Endothelial cell of umbilical vein (primary cell): ENCODE measurements around the gene MLIP. TPM values are rescaled to one million over a fixed set of nuclear protein-coding genes. Genes with fewer than 3 reads are reported as not detected.

Source experiments
- BruUV-seq: library from RNA; stranded (reverse); fragments of 400-500 nt; replicated peaks from 2 replicates; lab custom pipeline; 2021; lab: Mats Ljungman, UMichigan
- CTCF ChIA-PET: fragments of 300-600, 350-600 bp; sonication (Branson Sonifier 250); formaldehyde crosslinking; loops from one replicate; lab custom pipeline; 2021; ENCODE audit warnings: antibody characterized with exemption, inconsistent platforms; lab: Charles Lee
- POLR2A ChIA-PET: fragments of 300-600, 350-600 bp; sonication (Branson Sonifier 250); formaldehyde crosslinking; loops from one replicate; lab custom pipeline; 2021; ENCODE audit warnings: antibody characterized with exemption, inconsistent platforms; lab: Charles Lee
- DNase-seq: peaks from one replicate; pipeline ENCODE4 v3.0.0-alpha.2; 2011; ENCODE audit warnings: low read depth, low spot score
- FAIRE-seq: peaks from 2 replicates; lab custom pipeline; 2011; peaks lifted over from hg19 to GRCh38; lab: Jason Lieb, UNC
- H2AFZ ChIP-seq: 2 replicates; pipeline ENCODE4 v1.6.0; 2012; ENCODE audit warnings: low read depth, low read length, control low read depth, inconsistent platforms
- H3K27ac ChIP-seq: 2 replicates; pipeline ENCODE4 v1.5.1; 2011; ENCODE audit warnings: low read depth, mild to moderate bottlenecking, control low read depth, low read length, moderate library complexity; ENCODE audit not compliant: insufficient read depth
- H3K27me3 ChIP-seq, 2 experiments: 2 replicates each; pipeline versions ENCODE4 v1.6.0 to v1.6.1; 2011; ENCODE audit warnings: low read length in 2 of 2, mixed read lengths in 1 of 2; ENCODE audit not compliant: control insufficient read depth in 2 of 2, insufficient read depth in 2 of 2
- H3K36me3 ChIP-seq, 2 experiments: 2 replicates in 1 of 2; 3 replicates in 1 of 2; pipeline ENCODE4 v1.5.1; 2011; ENCODE audit warnings: low read length in 2 of 2, mild to moderate bottlenecking in 1 of 2, moderate library complexity in 1 of 2; ENCODE audit not compliant: control insufficient read depth in 2 of 2, insufficient read depth in 2 of 2; ENCODE audit errors: extremely low read depth in 1 of 2
- H3K4me1 ChIP-seq: 3 replicates; pipeline ENCODE4 v1.5.1; 2011; ENCODE audit warnings: mild to moderate bottlenecking, low read length; ENCODE audit not compliant: control insufficient read depth, insufficient read depth; ENCODE audit errors: extremely low read depth
- H3K4me2 ChIP-seq: 2 replicates; pipeline ENCODE4 v1.6.1; 2011; ENCODE audit warnings: low read length, control low read depth, mixed read lengths; ENCODE audit not compliant: insufficient read depth
- H3K4me3 ChIP-seq, 3 experiments: fragments of 200-600 bp in 1 of 3; sonication (generic), shearing (Covaris generic) in 1 of 3; replicated peaks in 1 of 3; 2 replicates each; pipeline ENCODE4 v1.5.1; 2011 to 2016; ENCODE audit warnings: control low read depth in 3 of 3, low read length in 3 of 3, mild to moderate bottlenecking in 2 of 3, inconsistent platforms in 1 of 3, low read depth in 1 of 3, moderate library complexity in 1 of 3; ENCODE audit not compliant: insufficient read depth in 1 of 3
- H3K79me2 ChIP-seq: 2 replicates; pipeline ENCODE4 v1.6.0; 2012; ENCODE audit warnings: low read length, inconsistent platforms; ENCODE audit not compliant: control insufficient read depth, insufficient read depth
- H3K9ac ChIP-seq: replicated peaks from 2 replicates; pipeline ENCODE3; 2011; ENCODE audit warnings: low read length, control low read depth; ENCODE audit not compliant: insufficient read depth; ENCODE audit errors: extremely low read depth
- H3K9me1 ChIP-seq: replicated peaks from 3 replicates; pipeline ENCODE4 v1.6.0; 2011; ENCODE audit warnings: mild to moderate bottlenecking, low read length; ENCODE audit not compliant: control insufficient read depth, insufficient read depth; ENCODE audit errors: extremely low read depth
- H3K9me3 ChIP-seq: replicated peaks from 2 replicates; pipeline ENCODE4 v1.5.1; 2012; ENCODE audit warnings: low read length, inconsistent platforms; ENCODE audit not compliant: control insufficient read depth, insufficient read depth
- H4K20me1 ChIP-seq: replicated peaks from 2 replicates; pipeline ENCODE3; 2011; ENCODE audit warnings: mild to moderate bottlenecking, low read length; ENCODE audit not compliant: control insufficient read depth, insufficient read depth; ENCODE audit errors: extremely low read depth
- EZH2 ChIP-seq: IDR thresholded peaks from 2 replicates; pipeline ENCODE4 v1.6.1; 2012; ENCODE audit warnings: borderline replicate concordance, low read depth, mild to moderate bottlenecking, moderate library complexity, low read length, inconsistent platforms; ENCODE audit not compliant: severe bottlenecking
- FOS ChIP-seq: IDR thresholded peaks from 2 replicates; pipeline ENCODE4 v1.6.1; 2011; ENCODE audit warnings: mild to moderate bottlenecking, low read length, moderate library complexity, borderline replicate concordance; ENCODE audit not compliant: insufficient read depth
- GATA2 ChIP-seq: IDR thresholded peaks from 2 replicates; pipeline ENCODE4 v1.7.0; 2011; ENCODE audit warnings: low read depth, mild to moderate bottlenecking, moderate library complexity, mixed read lengths, low read length; ENCODE audit not compliant: insufficient read length, insufficient read depth
- JUN ChIP-seq: IDR thresholded peaks from 2 replicates; pipeline ENCODE4 v1.6.1; 2011; ENCODE audit warnings: borderline replicate concordance, low read depth; ENCODE audit not compliant: insufficient read length, insufficient read depth
- MAX ChIP-seq: IDR thresholded peaks from 2 replicates; pipeline ENCODE4 v1.6.1; 2011; ENCODE audit not compliant: insufficient read depth, insufficient read length
- MYC ChIP-seq: IDR thresholded peaks from one replicate; pipeline ENCODE4 v1.6.1; 2011; ENCODE audit warnings: mild to moderate bottlenecking, low read depth, low read length
- POLR2A ChIP-seq: IDR thresholded peaks from 2 replicates; pipeline ENCODE4 v1.6.1; 2012; ENCODE audit warnings: low read depth, mild to moderate bottlenecking, control low read depth, low read length
- POLR2AphosphoS5 ChIP-seq: IDR thresholded peaks from 2 replicates; pipeline ENCODE4 v1.6.1; 2012; ENCODE audit warnings: low read depth, mild to moderate bottlenecking, control low read depth, low read length, moderate library complexity; ENCODE audit not compliant: insufficient read depth
- dilution Hi-C: fragments of 300-500 bp; cut with MboI; formaldehyde crosslinking; loops from one replicate; pipeline ENCODE4 v1.15.0; 2019; ENCODE audit warnings: low sequenced_read_pairs; ENCODE audit not compliant: extremely low pct_ligation_motif_present
- intact Hi-C: fragments of 100-400 bp; cut with micrococcal nuclease; formaldehyde crosslinking; loops from one replicate; pipeline ENCODE4 v1.10.0; 2022
- polyA plus RNA-seq, 4 experiments: library from polyadenylated mRNA; depleted of rRNA in 3 of 4; stranded (reverse) in 3 of 4; unstranded in 1 of 4; fragments of >200 nt; gene quantifications; 2 replicates each; pipeline versions ENCODE4 v1.2.1 to v1.2.3, GENCODE V29; 2011 to 2012; ENCODE audit warnings: missing spikeins in 1 of 4
- total RNA-seq: library from RNA; stranded (reverse); gene quantifications from 2 replicates; pipeline ENCODE4 v1.2.3, GENCODE V29; 2021
- TF ChIP-seq, protein P1 (sequence below), 2 donors: IDR thresholded peaks; 1 replicate in 1 of 2; 2 replicates in 1 of 2; pipeline ENCODE4 v1.5.1; 2011; ENCODE audit warnings: low read length in 2 of 2, mild to moderate bottlenecking in 2 of 2, moderate library complexity in 2 of 2, control low read depth in 1 of 2, inconsistent platforms in 1 of 2, low read depth in 1 of 2; ENCODE audit not compliant: insufficient read depth in 1 of 2; ENCODE audit errors: extremely low read depth in 1 of 2

Gene MLIP
- total and polyA plus RNA-seq, 2 donors (not counting 3 experiments of a cell fraction or from before 2014, with no cell fraction given) = 4.1 to 11.6 TPM

DNA sequence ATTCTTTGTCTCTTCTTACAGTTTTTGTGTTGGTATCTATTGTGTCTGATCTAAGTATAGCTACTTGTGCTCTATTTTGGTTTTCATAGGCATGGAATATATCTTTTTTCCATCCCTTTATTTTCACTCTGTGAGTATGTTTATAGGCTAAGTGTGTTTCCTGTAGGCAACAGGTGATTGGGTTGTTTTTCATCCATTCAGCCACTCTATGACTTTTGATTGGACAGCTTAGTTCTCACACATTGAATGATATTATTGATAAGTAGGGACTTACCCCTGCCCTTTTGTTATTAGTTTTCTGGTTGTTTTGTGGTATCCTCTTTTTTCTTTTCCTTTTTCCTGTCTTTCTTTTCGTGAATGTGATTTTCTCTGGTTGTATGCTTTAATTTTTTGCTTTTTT is 67.9 kb downstream of the MLIP start:
- ChIA-PET POLR2A (no interaction called here), CTCF (interaction anchor here (0.9 kb wide), 1 partner anchor 22 kb away, joined by 3 read pairs; no protein-coding TSS in a partner anchor)
- H3K9me1 ChIP-seq = no peaks in the 10 kb centered on the region
- H3K36me3 ChIP-seq = no peaks in the 10 kb centered on the region
- DNase-seq = no peak
- no peak overlapping the region for H3K27ac ChIP-seq
- no peaks in the 10 kb centered on the region for H3K9me3 ChIP-seq
- no peak for FAIRE-seq
- intact Hi-C loops (no loop called here), dilution Hi-C loops (no loop called here)
- BruUV-seq = no TSS peak
- TF ChIP-seq JUN (no peak), POLR2A (no peak), GATA2 (no peak), MAX (no peak), EZH2 (no peak), FOS (no peak), MYC (no peak), POLR2AphosphoS5 (no peak)
- TF ChIP-seq, protein P1, sequence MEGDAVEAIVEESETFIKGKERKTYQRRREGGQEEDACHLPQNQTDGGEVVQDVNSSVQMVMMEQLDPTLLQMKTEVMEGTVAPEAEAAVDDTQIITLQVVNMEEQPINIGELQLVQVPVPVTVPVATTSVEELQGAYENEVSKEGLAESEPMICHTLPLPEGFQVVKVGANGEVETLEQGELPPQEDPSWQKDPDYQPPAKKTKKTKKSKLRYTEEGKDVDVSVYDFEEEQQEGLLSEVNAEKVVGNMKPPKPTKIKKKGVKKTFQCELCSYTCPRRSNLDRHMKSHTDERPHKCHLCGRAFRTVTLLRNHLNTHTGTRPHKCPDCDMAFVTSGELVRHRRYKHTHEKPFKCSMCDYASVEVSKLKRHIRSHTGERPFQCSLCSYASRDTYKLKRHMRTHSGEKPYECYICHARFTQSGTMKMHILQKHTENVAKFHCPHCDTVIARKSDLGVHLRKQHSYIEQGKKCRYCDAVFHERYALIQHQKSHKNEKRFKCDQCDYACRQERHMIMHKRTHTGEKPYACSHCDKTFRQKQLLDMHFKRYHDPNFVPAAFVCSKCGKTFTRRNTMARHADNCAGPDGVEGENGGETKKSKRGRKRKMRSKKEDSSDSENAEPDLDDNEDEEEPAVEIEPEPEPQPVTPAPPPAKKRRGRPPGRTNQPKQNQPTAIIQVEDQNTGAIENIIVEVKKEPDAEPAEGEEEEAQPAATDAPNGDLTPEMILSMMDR (IDR thresholded peaks at IDR 0.05; ENCODE audit: extremely low read depth in 1 of 2, insufficient read depth in 1 of 2, low read depth in 1 of 2, low read length in 2 of 2) = no peak
- H3K4me3 ChIP-seq = no peak overlapping the region
- no peaks in the 10 kb centered on the region for H3K4me1 ChIP-seq
- H3K27me3 ChIP-seq = no peaks in the 10 kb centered on the region
- no peaks in the 10 kb centered on the region for H3K79me2 ChIP-seq
- no peak overlapping the region for H3K4me2 ChIP-seq
- H4K20me1 ChIP-seq = no peaks in the 10 kb centered on the region
- H2AFZ ChIP-seq = no peak overlapping the region
- H3K9ac ChIP-seq = no peak overlapping the region
